ENCODE results near the gene RBM43.

The RBM43 gene

GRCh38 chr2:151287513-151288250, 26.0 kb upstream of the RBM43 start:
- CTCF ChIA-PET, result interaction anchor here (1.4 kb wide), 1 partner anchor 122 kb away, joined by 4 read pairs; the partner anchor contains the start of gene RIF1
- TF ChIP-seq, protein P1, sequence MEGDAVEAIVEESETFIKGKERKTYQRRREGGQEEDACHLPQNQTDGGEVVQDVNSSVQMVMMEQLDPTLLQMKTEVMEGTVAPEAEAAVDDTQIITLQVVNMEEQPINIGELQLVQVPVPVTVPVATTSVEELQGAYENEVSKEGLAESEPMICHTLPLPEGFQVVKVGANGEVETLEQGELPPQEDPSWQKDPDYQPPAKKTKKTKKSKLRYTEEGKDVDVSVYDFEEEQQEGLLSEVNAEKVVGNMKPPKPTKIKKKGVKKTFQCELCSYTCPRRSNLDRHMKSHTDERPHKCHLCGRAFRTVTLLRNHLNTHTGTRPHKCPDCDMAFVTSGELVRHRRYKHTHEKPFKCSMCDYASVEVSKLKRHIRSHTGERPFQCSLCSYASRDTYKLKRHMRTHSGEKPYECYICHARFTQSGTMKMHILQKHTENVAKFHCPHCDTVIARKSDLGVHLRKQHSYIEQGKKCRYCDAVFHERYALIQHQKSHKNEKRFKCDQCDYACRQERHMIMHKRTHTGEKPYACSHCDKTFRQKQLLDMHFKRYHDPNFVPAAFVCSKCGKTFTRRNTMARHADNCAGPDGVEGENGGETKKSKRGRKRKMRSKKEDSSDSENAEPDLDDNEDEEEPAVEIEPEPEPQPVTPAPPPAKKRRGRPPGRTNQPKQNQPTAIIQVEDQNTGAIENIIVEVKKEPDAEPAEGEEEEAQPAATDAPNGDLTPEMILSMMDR (IDR thresholded peaks at IDR 0.05; ENCODE audit: control extremely low read depth, extremely low read depth, low read depth, missing control alignments), result no peak
- POLR2A ChIA-PET, result no interaction called here
- no peak for DNase-seq (ENCODE audit: extremely low spot score)

DNA sequence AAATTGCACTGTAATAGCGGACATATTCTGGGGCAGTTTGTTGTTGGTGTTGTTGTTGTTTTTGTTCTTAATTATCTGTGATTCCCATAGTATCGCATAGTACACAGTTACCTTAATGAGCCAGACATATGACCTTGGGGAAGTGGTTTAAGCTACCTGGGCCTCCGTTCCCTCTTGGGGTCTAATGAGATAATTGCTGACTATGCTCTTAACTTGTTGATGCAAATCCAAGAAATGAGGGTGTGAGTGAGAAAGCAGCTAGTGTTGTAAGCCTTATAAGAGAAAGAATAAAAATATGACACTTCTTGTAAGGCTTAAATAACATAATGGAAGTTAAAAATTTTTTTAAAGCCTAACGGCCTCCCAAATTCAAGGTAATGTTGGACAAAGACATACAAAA, 20.7 kb upstream of the RBM43 start:
- CTCF ChIA-PET, result interaction anchor here (0.9 to 1.8 kb wide), 4 partner anchors 9 to 744 kb away, joined by 3 to 5 read pairs (median 3); no protein-coding TSS in a partner anchor
- DNase-seq (ENCODE audit: extremely low spot score), result no peak
- TF ChIP-seq, protein P1 (IDR thresholded peaks at IDR 0.05; ENCODE audit: control extremely low read depth, extremely low read depth, low read depth, missing control alignments), result no peak
- POLR2A ChIA-PET, result no interaction called here

GRCh38 chr2:151280271-151280670, 18.6 kb upstream of the RBM43 start:
- ChIA-PET POLR2A (interaction anchor here (0.6 kb wide), 1 partner anchor 10 kb away, joined by 4 read pairs; no protein-coding TSS in a partner anchor), CTCF (interaction anchor here (1.0 to 1.2 kb wide), 2 partner anchors 12 to 157 kb away, joined by 3 read pairs; no protein-coding TSS in a partner anchor)
- TF ChIP-seq, protein P1 (IDR thresholded peaks at IDR 0.05; ENCODE audit: control extremely low read depth, extremely low read depth, low read depth, missing control alignments), result no peak
- no peak for DNase-seq (ENCODE audit: extremely low spot score)

DNA sequence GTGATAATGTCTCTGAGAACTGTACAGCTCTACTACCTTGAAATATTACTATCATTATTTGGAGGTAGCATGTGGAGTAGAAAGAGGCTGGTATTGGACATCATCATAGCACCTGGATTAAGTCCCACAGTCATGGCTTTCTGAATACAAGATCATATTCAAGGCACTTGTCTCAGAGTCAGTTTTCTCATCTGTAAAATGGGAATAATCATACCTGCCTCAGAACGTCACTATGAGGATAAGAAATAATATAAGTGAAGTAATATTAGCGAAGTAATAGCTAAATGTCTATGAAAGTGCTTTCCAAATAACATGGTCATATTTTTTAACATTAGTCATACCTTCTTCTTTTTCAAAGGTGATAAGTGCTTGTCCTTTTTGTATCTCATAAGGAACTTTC, 16.8 kb upstream of the RBM43 start:
- ChIA-PET POLR2A (no interaction called here), CTCF (interaction anchor here (1.7 kb wide), 1 partner anchor 14 kb away, joined by 6 read pairs; no protein-coding TSS in a partner anchor)
- TF ChIP-seq, protein P1 (IDR thresholded peaks at IDR 0.05; ENCODE audit: control extremely low read depth, extremely low read depth, low read depth, missing control alignments), result no peak
- no peak for DNase-seq (ENCODE audit: extremely low spot score)

DNA sequence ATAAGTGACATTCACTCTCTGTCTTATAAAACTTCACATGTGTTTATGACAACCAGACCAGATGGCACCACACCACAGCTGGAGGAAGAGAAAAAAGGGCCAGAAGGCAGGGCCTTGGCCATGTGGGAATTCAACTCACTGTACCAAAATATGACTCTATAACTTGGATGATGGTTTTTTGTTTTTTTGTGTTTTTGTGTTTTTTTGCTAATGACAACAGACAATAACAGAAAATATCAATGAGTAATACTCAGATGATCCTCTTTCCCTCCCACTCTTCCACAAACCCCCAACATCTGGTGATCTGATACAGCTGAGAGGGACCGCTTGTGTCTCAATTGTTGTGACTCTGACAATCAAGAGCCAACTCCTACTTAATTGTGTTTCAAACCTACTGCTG, 15.4 kb upstream of the RBM43 start:
- ChIA-PET POLR2A (no interaction called here), CTCF (interaction anchor here (1.4 to 1.7 kb wide), 2 partner anchors 10 to 13 kb away, joined by 5 to 6 read pairs; no protein-coding TSS in a partner anchor)
- TF ChIP-seq, protein P1 (IDR thresholded peaks at IDR 0.05; ENCODE audit: control extremely low read depth, extremely low read depth, low read depth, missing control alignments), result no peak
- DNase-seq (ENCODE audit: extremely low spot score), result no peak

GRCh38 chr2:151275291-151275690, 13.6 kb upstream of the RBM43 start:
- no peak for DNase-seq (ENCODE audit: extremely low spot score)
- ChIA-PET CTCF (no interaction called here), POLR2A (no interaction called here)
- TF ChIP-seq, protein P1 (IDR thresholded peaks at IDR 0.05; ENCODE audit: control extremely low read depth, extremely low read depth, low read depth, missing control alignments), result no peak

Data from GM10248 (cell line).